PC-3 (cell line): ENCODE data around the gene RTP3. TPM values are rescaled to one million over a fixed set of nuclear protein-coding genes. Genes with fewer than 3 reads are reported as not detected.
"Not testable (repeated sequence)": the region's sequence is repeated elsewhere in the genome, so short reads cannot be mapped to it uniquely, and the experiment has no call there.

Experiments
- ATAC-seq: fragments of 200-7000 bp; cut with Tn5 transposase; 2 replicates; pipeline ENCODE4 v1.9.1; 2020; ENCODE audit warnings: mild to moderate bottlenecking, moderate library complexity
- BruUV-seq: library from RNA; stranded (reverse); fragments of 400-500 nt; replicated peaks from 2 replicates; lab custom pipeline; 2021; lab: Mats Ljungman, UMichigan
- CTCF ChIA-PET: fragments of 300-600 bp; sonication (Branson Sonifier 250); formaldehyde crosslinking; loops from one replicate; lab custom pipeline; 2022; ENCODE audit warnings: antibody characterized with exemption; lab: Charles Lee
- POLR2A ChIA-PET: fragments of 300-600 bp; sonication (Branson Sonifier 250); formaldehyde crosslinking; loops from one replicate; lab custom pipeline; 2022; ENCODE audit warnings: antibody characterized with exemption; ENCODE audit not compliant: unreplicated experiment; lab: Charles Lee
- DNase-seq: peaks from one replicate; pipeline ENCODE4 v3.0.0-alpha.2; 2015
- H2AFZ ChIP-seq: fragments of 300-600 bp; sonication (generic); 2 replicates; pipeline ENCODE4 v1.6.0; 2016; ENCODE audit warnings: antibody characterized with exemption, low read length
- H3F3A ChIP-seq: fragments of 300-600 bp; sonication (generic); one replicate; pipeline ENCODE4 v1.6.0; 2017; ENCODE audit warnings: antibody characterized with exemption, low read length, control low read depth, mild to moderate bottlenecking; ENCODE audit not compliant: unreplicated experiment
- H3K27ac ChIP-seq: fragments of 300-600 bp; sonication (generic); 2 replicates; pipeline ENCODE4 v1.5.1; 2016; ENCODE audit warnings: mild to moderate bottlenecking, low read length
- H3K27me3 ChIP-seq: fragments of 300-600 bp; sonication (generic); 2 replicates; pipeline ENCODE4 v1.6.1; 2016; ENCODE audit warnings: low read length, mixed read lengths
- H3K36me3 ChIP-seq: fragments of 300-600 bp; sonication (generic); 2 replicates; pipeline ENCODE4 v1.6.1; 2016; ENCODE audit warnings: low read depth, mixed run types, low read length, mixed read lengths
- H3K4me1 ChIP-seq: fragments of 300-600 bp; sonication (generic); 2 replicates; pipeline ENCODE4 v1.5.1; 2016; ENCODE audit warnings: low read length; ENCODE audit not compliant: insufficient read depth
- H3K4me2 ChIP-seq: fragments of 300-600 bp; sonication (generic); 2 replicates; pipeline ENCODE4 v1.6.0; 2016; ENCODE audit warnings: low read length
- H3K4me3 ChIP-seq: fragments of 300-600 bp; sonication (generic); 2 replicates; pipeline ENCODE4 v1.5.1; 2016; ENCODE audit warnings: mild to moderate bottlenecking, low read length, mixed read lengths
- H3K79me2 ChIP-seq: fragments of 300-600 bp; sonication (generic); 2 replicates; pipeline ENCODE4 v1.6.1; 2017; ENCODE audit warnings: low read length, mixed read lengths
- H3K9ac ChIP-seq: fragments of 300-600 bp; sonication (generic); 2 replicates; pipeline ENCODE4 v1.6.0; 2016; ENCODE audit warnings: mild to moderate bottlenecking, low read length
- H3K9me2 ChIP-seq: fragments of 300-600 bp; sonication (generic); replicated peaks from 2 replicates; pipeline ENCODE4 v1.6.1; 2016; ENCODE audit warnings: mixed run types, low read length, mixed read lengths
- H3K9me3 ChIP-seq: fragments of 300-600 bp; sonication (generic); 2 replicates; pipeline ENCODE4 v1.6.1; 2016; ENCODE audit warnings: low read length, mixed read lengths
- H4K20me1 ChIP-seq: fragments of 300-600 bp; sonication (generic); 2 replicates; pipeline ENCODE4 v1.6.1; 2016; ENCODE audit warnings: low read length, mixed read lengths
- CTCF ChIP-seq: fragments of 300-600 bp; sonication (generic); conservative IDR thresholded peaks from 2 replicates; pipeline ENCODE4 v1.5.1; 2017; ENCODE audit warnings: antibody characterized with exemption, low read depth, mild to moderate bottlenecking, low read length
- EZH2 ChIP-seq: fragments of 300-600 bp; sonication (generic); IDR thresholded peaks from one replicate; pipeline ENCODE4 v1.6.1; 2017; ENCODE audit warnings: antibody characterized with exemption, mild to moderate bottlenecking, low read length; ENCODE audit not compliant: unreplicated experiment
- EZH2phosphoT487 ChIP-seq: fragments of 300-600 bp; sonication (generic); IDR thresholded peaks from 2 replicates; pipeline ENCODE4 v1.6.1; 2018; ENCODE audit warnings: mild to moderate bottlenecking, antibody characterized with exemption, low read length, borderline replicate concordance
- intact Hi-C: fragments of 100-400 bp; cut with micrococcal nuclease; formaldehyde crosslinking; loops from 2 replicates; pipeline ENCODE4 v1.9.0; 2023
- total RNA-seq: library from RNA; depleted of rRNA; stranded (reverse); fragments of >200 nt; gene quantifications from 2 replicates; pipeline ENCODE4 v1.2.3, GENCODE V29; 2014

The RTP3 gene
- total RNA-seq, 1 experiment from 2014 or later = not detected

- no peak overlapping the region for H3K9ac ChIP-seq
- intact Hi-C loops = no loop called here
- DNase-seq = no peak
- H2AFZ ChIP-seq = no peak overlapping the region
- H3K36me3 ChIP-seq = no peaks in the 10 kb centered on the region
- H3K4me2 ChIP-seq = no peak overlapping the region
- no peaks in the 10 kb centered on the region for H4K20me1 ChIP-seq
- no peak overlapping the region for H3K27ac ChIP-seq
- ChIA-PET CTCF (no interaction called here), POLR2A (interaction anchor here (0.5 kb wide), 1 partner anchor 619 kb away, joined by 4 read pairs; no protein-coding TSS in a partner anchor)
- no peaks in the 10 kb centered on the region for H3K9me2 ChIP-seq
- no peak overlapping the region for H3K4me3 ChIP-seq
- TF ChIP-seq CTCF (no peak), EZH2phosphoT487 (no peak), EZH2 (no peak)
- peaks cover 6% of the 10 kb centered on the region for H3F3A ChIP-seq
- ATAC-seq = no peak
- no TSS peak for BruUV-seq
- H3K9me3 ChIP-seq = no peaks in the 10 kb centered on the region
- H3K27me3 ChIP-seq = no peaks in the 10 kb centered on the region
- H3K79me2 ChIP-seq = no peaks in the 10 kb centered on the region
- peaks cover 23% of the 10 kb centered on the region for H3K4me1 ChIP-seq
These were observed 22.8 kb downstream of the RTP3 start for GRCh38 chr3:46520531-46520930.

GRCh38 chr3:46521096-46521495, 23.3 kb downstream of the RTP3 start:
- Histone ChIP-seq H3K9me2 (no peaks in the 10 kb centered on the region), H3F3A (peaks cover 6% of the 10 kb centered on the region), H4K20me1 (no peaks in the 10 kb centered on the region), H3K27me3 (no peaks in the 10 kb centered on the region), H3K4me2 (no peak overlapping the region), H3K4me1 (peaks cover 19% of the 10 kb centered on the region), H3K79me2 (no peaks in the 10 kb centered on the region), H3K27ac (no peak overlapping the region), H2AFZ (no peak overlapping the region), H3K9ac (no peak overlapping the region), H3K9me3 (no peaks in the 10 kb centered on the region), H3K36me3 (no peaks in the 10 kb centered on the region), H3K4me3 (no peak overlapping the region)
- no peak for DNase-seq
- ATAC-seq = no peak
- intact Hi-C loops = no loop called here
- no TSS peak for BruUV-seq
- POLR2A ChIA-PET = no interaction called here
- no peak for TF ChIP-seq EZH2
- no peak for TF ChIP-seq CTCF
- no peak for TF ChIP-seq EZH2phosphoT487
- CTCF ChIA-PET = no interaction called here

- H3K4me3 ChIP-seq, H3K9me3 ChIP-seq, H3F3A ChIP-seq, intact Hi-C loops, H3K9me2 ChIP-seq, H3K27me3 ChIP-seq, H2AFZ ChIP-seq, BruUV-seq, H4K20me1 ChIP-seq, H3K9ac ChIP-seq, H3K79me2 ChIP-seq, POLR2A ChIA-PET, DNase-seq, ATAC-seq, H3K27ac ChIP-seq, CTCF ChIA-PET, H3K36me3 ChIP-seq, H3K4me2 ChIP-seq: not testable (repeated sequence)
- peaks cover 14% of the 10 kb centered on the region for H3K4me1 ChIP-seq
These were observed 24.4 kb downstream of the RTP3 start for GRCh38 chr3:46522201-46522600.
